ENCODE results near the gene HSD17B12. TPM values are rescaled to one million over a fixed set of nuclear protein-coding genes. Genes with fewer than 3 reads are reported as not detected.

The HSD17B12 gene
- total and polyA plus RNA-seq, 2 donors (not counting 3 experiments of a cell fraction or from before 2014, with no cell fraction given): 41.5 to 96.5 TPM

- Histone ChIP-seq H3K27me3 (ENCODE audit: control insufficient read depth in 2 of 2, insufficient read depth in 2 of 2, low read length in 2 of 2) (no peaks in the 10 kb centered on the region), H3K27ac (ENCODE audit: insufficient read depth, low read depth, low read length) (no peak overlapping the region), H4K20me1 (replicated peaks; ENCODE audit: control insufficient read depth, extremely low read depth, insufficient read depth, low read length) (no peaks in the 10 kb centered on the region), H3K4me2 (ENCODE audit: insufficient read depth, low read length) (no peak overlapping the region), H3K36me3 (ENCODE audit: control insufficient read depth in 2 of 2, extremely low read depth in 1 of 2, insufficient read depth in 2 of 2, low read length in 2 of 2) (peaks cover 0 to 2% of the 10 kb centered on the region in 2 experiments), H3K9me1 (replicated peaks; ENCODE audit: control insufficient read depth, extremely low read depth, insufficient read depth, low read length) (no peaks in the 10 kb centered on the region), H2AFZ (ENCODE audit: low read depth, low read length) (no peak overlapping the region), H3K4me3 (replicated peaks in 1 of 3; ENCODE audit: insufficient read depth in 1 of 3, low read depth in 1 of 3, low read length in 3 of 3) (no peak overlapping the region), H3K9ac (replicated peaks; ENCODE audit: extremely low read depth, insufficient read depth, low read length) (no peak overlapping the region), H3K79me2 (ENCODE audit: control insufficient read depth, insufficient read depth, low read length) (peaks cover 9% of the 10 kb centered on the region), H3K9me3 (replicated peaks; ENCODE audit: control insufficient read depth, insufficient read depth, low read length) (no peaks in the 10 kb centered on the region), H3K4me1 (ENCODE audit: control insufficient read depth, extremely low read depth, insufficient read depth, low read length) (no peaks in the 10 kb centered on the region)
- no TSS peak for BruUV-seq (replicated peaks)
- ChIA-PET POLR2A (no interaction called here), CTCF (no interaction called here)
- FAIRE-seq (no peak), DNase-seq (ENCODE audit: low read depth, low spot score) (no peak)
- intact Hi-C loops (cut with micrococcal nuclease): no loop called here
- no peak for TF ChIP-seq MAX (IDR thresholded peaks at IDR 0.05; ENCODE audit: insufficient read depth, insufficient read length)
- TF ChIP-seq GATA2 (IDR thresholded peaks at IDR 0.05; ENCODE audit: insufficient read depth, insufficient read length, low read depth, low read length): no peak
- no peak for TF ChIP-seq FOS (IDR thresholded peaks at IDR 0.05; ENCODE audit: borderline replicate concordance, insufficient read depth, low read length)
- TF ChIP-seq CTCF (IDR thresholded peaks at IDR 0.05; ENCODE audit: extremely low read depth in 1 of 2, insufficient read depth in 1 of 2, low read depth in 1 of 2, low read length in 2 of 2): no peak
- TF ChIP-seq JUN (IDR thresholded peaks at IDR 0.05; ENCODE audit: borderline replicate concordance, insufficient read depth, insufficient read length, low read depth): no peak
- TF ChIP-seq EZH2 (IDR thresholded peaks at IDR 0.05; ENCODE audit: borderline replicate concordance, low read depth, low read length, severe bottlenecking): no peak
- TF ChIP-seq POLR2AphosphoS5 (IDR thresholded peaks at IDR 0.05; ENCODE audit: insufficient read depth, low read depth, low read length): no peak
- dilution Hi-C loops (cut with MboI; ENCODE audit: extremely low pct_ligation_motif_present, low sequenced_read_pairs): no loop called here
Measured at GRCh38 chr11:43751726-43752125, 71.2 kb downstream of the HSD17B12 start.

Data from endothelial cell of umbilical vein (primary cell).